Measurements from ENCODE around the gene AKAP8.

The AKAP8 gene

DNA sequence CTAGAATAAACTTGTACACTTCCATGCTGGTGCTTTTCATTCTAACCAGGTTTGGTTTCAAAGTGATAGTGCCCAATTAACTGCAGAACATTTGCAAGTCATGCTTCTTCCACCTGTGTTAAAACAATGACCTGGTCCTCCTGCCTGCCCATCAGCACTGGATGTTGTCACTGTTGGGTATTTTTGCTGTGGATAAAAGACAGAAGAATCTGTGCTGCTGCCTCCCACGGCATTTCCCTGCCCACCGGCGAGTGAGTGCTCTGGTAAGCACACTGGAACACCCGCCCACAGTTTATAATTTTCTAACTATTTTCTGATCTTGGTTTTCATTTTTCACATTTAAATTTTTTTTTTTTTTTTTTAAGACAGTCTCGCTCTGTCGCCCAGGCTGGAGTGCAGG lies 2.3 kb upstream of the AKAP8 start:
- H3K36me3 ChIP-seq (ENCODE audit: control insufficient read depth, low read depth, low read length): peaks cover 5% of the 10 kb centered on the region
- H3K4me3 ChIP-seq (ENCODE audit: low read length): no peak overlapping the region
- no peaks in the 10 kb centered on the region for H3K9me3 ChIP-seq (ENCODE audit: control insufficient read depth, low read depth, low read length)
- peaks cover 11% of the 10 kb centered on the region for H3K4me1 ChIP-seq (ENCODE audit: control insufficient read depth, low read depth, low read length)
- no peak overlapping the region for H3K27ac ChIP-seq (ENCODE audit: low read length)
- H3K27me3 ChIP-seq (ENCODE audit: control insufficient read depth, insufficient read depth, low read length): no peaks in the 10 kb centered on the region
- no peak overlapping the region for H3K9ac ChIP-seq (ENCODE audit: low read length)

DNA sequence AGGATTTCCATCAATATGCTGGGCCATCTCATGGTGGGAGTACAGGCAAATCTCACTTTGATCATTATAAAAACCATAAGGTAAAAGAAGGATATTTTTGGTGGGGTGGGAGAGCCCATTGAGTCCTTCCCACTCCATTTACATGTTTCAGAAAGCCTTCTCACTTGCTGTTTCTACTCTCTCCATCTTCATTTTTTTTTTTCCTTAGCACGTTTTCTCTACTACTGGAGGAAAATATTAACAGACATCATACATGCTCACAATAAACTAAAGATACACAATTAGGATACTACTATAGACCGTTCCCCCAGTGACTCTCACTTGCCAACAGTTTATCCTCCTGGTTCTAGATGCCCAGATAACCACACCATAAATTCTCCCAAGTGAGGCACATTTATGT lies 1.8 kb upstream of the AKAP8 start:
- Histone ChIP-seq H3K27ac (ENCODE audit: low read length) (no peak overlapping the region), H3K9me3 (ENCODE audit: control insufficient read depth, low read depth, low read length) (no peaks in the 10 kb centered on the region), H3K27me3 (ENCODE audit: control insufficient read depth, insufficient read depth, low read length) (no peaks in the 10 kb centered on the region), H3K4me3 (ENCODE audit: low read length) (peak overlapping the region; percentile 80), H3K9ac (ENCODE audit: low read length) (no peak overlapping the region), H3K36me3 (ENCODE audit: control insufficient read depth, low read depth, low read length) (peaks cover 3% of the 10 kb centered on the region), H3K4me1 (ENCODE audit: control insufficient read depth, low read depth, low read length) (peaks cover 11% of the 10 kb centered on the region)

- Histone ChIP-seq H3K9me3 (ENCODE audit: control insufficient read depth, low read depth, low read length) (no peaks in the 10 kb centered on the region), H3K36me3 (ENCODE audit: control insufficient read depth, low read depth, low read length) (peaks cover 3% of the 10 kb centered on the region), H3K27ac (ENCODE audit: low read length) (no peak overlapping the region), H3K4me3 (ENCODE audit: low read length) (peak overlapping the region; percentile 80), H3K27me3 (ENCODE audit: control insufficient read depth, insufficient read depth, low read length) (no peaks in the 10 kb centered on the region), H3K4me1 (ENCODE audit: control insufficient read depth, low read depth, low read length) (peaks cover 11% of the 10 kb centered on the region), H3K9ac (ENCODE audit: low read length) (peak overlapping the region; percentile 77)
These were observed 536 bp upstream of the AKAP8 start for GRCh38 chr19:15379999-15380647.

DNA sequence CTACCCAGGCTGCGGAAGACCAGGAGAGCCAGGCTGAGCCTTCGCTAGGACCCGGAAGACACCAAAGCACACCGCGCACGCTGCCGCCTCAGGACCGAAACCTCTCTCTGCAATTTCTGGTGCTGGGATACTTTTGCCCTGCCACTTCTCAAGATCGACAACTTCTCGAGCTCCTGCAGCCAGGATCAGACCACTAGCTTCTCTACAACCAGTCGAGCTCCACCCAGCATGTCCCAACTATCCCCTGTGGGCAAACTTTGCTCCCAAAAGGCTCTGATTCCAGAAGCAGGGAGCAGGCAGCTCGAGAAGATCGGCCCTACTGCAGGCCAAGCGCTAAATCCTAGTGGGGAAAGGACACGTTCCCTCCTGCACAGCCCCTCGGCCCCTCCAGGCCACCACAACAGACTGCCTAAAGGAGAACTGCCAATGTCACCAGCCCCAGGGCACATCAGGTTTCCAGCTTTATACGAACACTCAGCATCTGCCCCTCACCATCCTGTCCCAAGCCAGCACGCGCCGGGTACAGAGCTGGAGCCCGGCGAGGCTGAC lies 979 bp downstream of the AKAP8 start:
- Histone ChIP-seq H3K27ac (ENCODE audit: low read length) (peak overlapping the region; percentile 85), H3K4me3 (ENCODE audit: low read length) (peak overlapping the region; percentile 100), H3K36me3 (ENCODE audit: control insufficient read depth, low read depth, low read length) (peaks cover 3% of the 10 kb centered on the region), H3K27me3 (ENCODE audit: control insufficient read depth, insufficient read depth, low read length) (no peaks in the 10 kb centered on the region), H3K9ac (ENCODE audit: low read length) (peak overlapping the region; percentile 96), H3K9me3 (ENCODE audit: control insufficient read depth, low read depth, low read length) (no peaks in the 10 kb centered on the region), H3K4me1 (ENCODE audit: control insufficient read depth, low read depth, low read length) (peaks cover 11% of the 10 kb centered on the region)

- Histone ChIP-seq H3K36me3 (ENCODE audit: control insufficient read depth, low read depth, low read length) (peaks cover 28% of the 10 kb centered on the region), H3K27ac (ENCODE audit: low read length) (no peak overlapping the region)
These were observed 4.7 kb downstream of the AKAP8 start for GRCh38 chr19:15374796-15375440.

DNA sequence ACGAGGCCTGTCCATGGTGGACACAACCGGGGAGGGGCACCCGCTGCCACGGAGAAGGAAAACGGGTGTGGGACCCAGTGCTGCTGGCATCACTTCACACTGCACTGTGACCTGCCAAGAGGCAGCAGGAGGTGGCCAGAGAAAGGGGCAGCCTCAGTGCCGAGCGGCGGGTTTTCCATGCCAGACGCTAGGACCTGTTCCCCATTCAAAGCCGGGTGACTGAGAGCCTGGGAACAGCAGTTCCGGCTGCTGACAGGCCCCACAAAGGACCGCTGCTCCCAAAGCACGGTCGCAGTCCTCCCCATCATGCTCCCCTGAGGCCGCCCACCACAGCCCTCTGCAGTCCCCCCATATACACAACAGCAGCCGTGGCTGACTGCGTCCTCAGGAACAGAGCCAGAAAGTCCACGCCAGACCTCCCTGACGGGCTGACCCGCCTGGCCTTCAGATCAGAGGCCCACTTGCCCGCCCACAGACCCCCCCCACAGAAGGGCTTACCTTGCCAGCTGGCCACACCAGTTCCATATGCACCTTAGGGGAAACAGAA lies 5.4 kb downstream of the AKAP8 start:
- peaks cover 35% of the 10 kb centered on the region for H3K36me3 ChIP-seq (ENCODE audit: control insufficient read depth, low read depth, low read length)
- no peaks in the 10 kb centered on the region for H3K9me3 ChIP-seq (ENCODE audit: control insufficient read depth, low read depth, low read length)
- no peak overlapping the region for H3K4me3 ChIP-seq (ENCODE audit: low read length)
- H3K27ac ChIP-seq (ENCODE audit: low read length): no peak overlapping the region
- H3K9ac ChIP-seq (ENCODE audit: low read length): no peak overlapping the region
- H3K27me3 ChIP-seq (ENCODE audit: control insufficient read depth, insufficient read depth, low read length): no peaks in the 10 kb centered on the region
- H3K4me1 ChIP-seq (ENCODE audit: control insufficient read depth, low read depth, low read length): peaks cover 4% of the 10 kb centered on the region

More at GRCh38 chr19:15374796-15375440, 4.7 kb downstream of the AKAP8 start:
- Histone ChIP-seq H3K9me3 (ENCODE audit: control insufficient read depth, low read depth, low read length) (no peaks in the 10 kb centered on the region), H3K27me3 (ENCODE audit: control insufficient read depth, insufficient read depth, low read length) (no peaks in the 10 kb centered on the region), H3K9ac (ENCODE audit: low read length) (no peak overlapping the region), H3K4me3 (ENCODE audit: low read length) (no peak overlapping the region), H3K4me1 (ENCODE audit: control insufficient read depth, low read depth, low read length) (peaks cover 4% of the 10 kb centered on the region)

DNA sequence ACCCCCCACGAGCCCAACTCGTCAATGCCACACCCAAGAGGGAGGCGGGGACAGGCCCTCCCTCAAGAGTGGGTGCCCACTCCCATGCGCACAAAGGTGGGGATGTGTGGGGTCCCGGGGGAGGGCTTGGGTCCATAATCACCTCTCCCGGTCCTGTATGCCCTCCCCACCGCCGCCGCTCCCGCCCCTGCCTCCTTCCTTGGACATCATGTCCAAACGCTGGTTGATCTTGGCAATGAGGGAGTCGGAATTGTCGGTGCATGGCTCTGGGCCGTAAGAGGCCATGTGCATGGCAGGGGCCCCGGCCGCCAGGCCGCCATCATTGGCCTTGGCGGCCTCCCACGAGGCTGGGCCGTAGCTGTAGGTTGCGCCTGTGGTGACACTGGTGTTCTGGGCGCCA lies 5.9 kb downstream of the AKAP8 start:
- peaks cover 4% of the 10 kb centered on the region for H3K4me1 ChIP-seq (ENCODE audit: control insufficient read depth, low read depth, low read length)
- H3K9ac ChIP-seq (ENCODE audit: low read length): no peak overlapping the region
- no peaks in the 10 kb centered on the region for H3K9me3 ChIP-seq (ENCODE audit: control insufficient read depth, low read depth, low read length)
- H3K36me3 ChIP-seq (ENCODE audit: control insufficient read depth, low read depth, low read length): peaks cover 39% of the 10 kb centered on the region
- H3K4me3 ChIP-seq (ENCODE audit: low read length): no peak overlapping the region
- H3K27ac ChIP-seq (ENCODE audit: low read length): no peak overlapping the region
- no peaks in the 10 kb centered on the region for H3K27me3 ChIP-seq (ENCODE audit: control insufficient read depth, insufficient read depth, low read length)

DNA sequence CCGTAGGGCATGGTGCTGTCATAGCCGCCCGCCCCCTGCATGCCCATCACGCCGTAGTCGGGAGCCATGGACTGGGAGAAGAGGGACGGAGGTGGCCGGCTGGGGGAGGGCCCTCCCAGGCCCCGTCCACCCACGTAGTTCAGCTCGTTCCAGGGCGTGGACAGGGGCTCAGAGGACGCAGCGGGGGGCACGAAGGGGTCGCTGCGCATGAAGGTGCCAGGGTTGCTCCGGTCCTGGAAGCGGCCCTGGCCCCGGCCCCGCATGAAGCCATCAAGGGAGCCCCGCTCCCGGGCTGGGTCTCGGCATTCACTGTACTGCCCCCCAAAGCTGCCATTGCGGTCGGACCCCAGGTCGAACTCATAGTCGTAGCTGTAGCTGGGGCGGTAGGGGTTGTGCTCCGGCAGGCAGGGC lies 6.7 kb downstream of the AKAP8 start:
- Histone ChIP-seq H3K27ac (ENCODE audit: low read length) (no peak overlapping the region), H3K4me1 (ENCODE audit: control insufficient read depth, low read depth, low read length) (peaks cover 1% of the 10 kb centered on the region), H3K4me3 (ENCODE audit: low read length) (no peak overlapping the region), H3K36me3 (ENCODE audit: control insufficient read depth, low read depth, low read length) (peaks cover 46% of the 10 kb centered on the region), H3K9ac (ENCODE audit: low read length) (no peak overlapping the region), H3K27me3 (ENCODE audit: control insufficient read depth, insufficient read depth, low read length) (no peaks in the 10 kb centered on the region), H3K9me3 (ENCODE audit: control insufficient read depth, low read depth, low read length) (no peaks in the 10 kb centered on the region)

DNA sequence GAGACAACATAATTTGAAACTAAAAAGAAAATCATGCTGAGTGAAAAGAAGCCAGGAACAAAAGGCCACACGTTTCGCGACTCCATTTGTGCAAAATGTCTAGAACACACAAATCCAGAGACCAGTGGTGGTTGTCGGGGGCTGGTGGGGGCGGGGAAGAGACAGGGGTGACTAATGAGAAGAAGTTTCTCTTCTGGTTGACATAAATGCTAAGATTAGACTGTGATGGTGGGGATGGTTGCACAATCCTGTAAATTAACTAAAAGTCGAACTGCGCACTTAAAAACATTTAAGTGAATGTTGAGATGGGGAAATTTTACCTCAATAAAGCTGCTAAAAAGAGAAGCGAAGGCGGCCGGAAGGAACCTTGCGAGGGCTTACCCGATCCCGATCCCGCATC lies 7.1 kb downstream of the AKAP8 start:
- Histone ChIP-seq H3K27ac (ENCODE audit: low read length) (no peak overlapping the region), H3K27me3 (ENCODE audit: control insufficient read depth, insufficient read depth, low read length) (no peaks in the 10 kb centered on the region), H3K9ac (ENCODE audit: low read length) (no peak overlapping the region), H3K36me3 (ENCODE audit: control insufficient read depth, low read depth, low read length) (peaks cover 51% of the 10 kb centered on the region), H3K9me3 (ENCODE audit: control insufficient read depth, low read depth, low read length) (no peaks in the 10 kb centered on the region), H3K4me3 (ENCODE audit: low read length) (no peak overlapping the region), H3K4me1 (ENCODE audit: control insufficient read depth, low read depth, low read length) (no peaks in the 10 kb centered on the region)

GRCh38 chr19:15371786-15372380 lies 7.7 kb downstream of the AKAP8 start:
- H3K27ac ChIP-seq (ENCODE audit: low read length): no peak overlapping the region
- no peaks in the 10 kb centered on the region for H3K9me3 ChIP-seq (ENCODE audit: control insufficient read depth, low read depth, low read length)
- peaks cover 55% of the 10 kb centered on the region for H3K36me3 ChIP-seq (ENCODE audit: control insufficient read depth, low read depth, low read length)
- H3K4me1 ChIP-seq (ENCODE audit: control insufficient read depth, low read depth, low read length): no peaks in the 10 kb centered on the region
- no peak overlapping the region for H3K4me3 ChIP-seq (ENCODE audit: low read length)
- H3K9ac ChIP-seq (ENCODE audit: low read length): no peak overlapping the region
- no peaks in the 10 kb centered on the region for H3K27me3 ChIP-seq (ENCODE audit: control insufficient read depth, insufficient read depth, low read length)

DNA sequence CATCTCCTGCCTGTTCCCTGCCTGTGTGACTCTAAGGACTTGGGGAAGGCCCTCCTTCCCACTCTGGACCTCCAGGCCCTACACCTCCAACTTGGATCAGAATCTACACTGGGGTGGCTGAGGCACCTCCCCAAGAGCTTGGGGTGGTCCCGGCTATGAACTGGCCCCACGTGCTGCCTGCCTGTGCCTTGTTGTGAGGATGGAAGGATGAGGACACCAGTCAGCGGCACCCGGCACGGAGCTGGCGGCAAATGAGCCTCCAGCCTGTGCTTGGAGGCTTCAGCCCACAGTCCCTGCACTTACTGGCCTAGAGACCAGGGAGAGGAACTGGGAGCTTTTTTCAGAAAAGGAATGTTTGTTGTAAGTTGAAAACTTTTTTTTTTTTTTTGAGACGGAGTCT lies 8.5 kb downstream of the AKAP8 start:
- Histone ChIP-seq H3K9me3 (ENCODE audit: control insufficient read depth, low read depth, low read length) (no peaks in the 10 kb centered on the region), H3K27ac (ENCODE audit: low read length) (no peak overlapping the region), H3K27me3 (ENCODE audit: control insufficient read depth, insufficient read depth, low read length) (no peaks in the 10 kb centered on the region), H3K36me3 (ENCODE audit: control insufficient read depth, low read depth, low read length) (peaks cover 55% of the 10 kb centered on the region), H3K4me3 (ENCODE audit: low read length) (no peak overlapping the region), H3K4me1 (ENCODE audit: control insufficient read depth, low read depth, low read length) (no peaks in the 10 kb centered on the region), H3K9ac (ENCODE audit: low read length) (no peak overlapping the region)

Data from iPS-18a (cell line).